AG09309 (cell line): ENCODE data around the gene PTPRM.

Source experiments
- DNase-seq: peaks from one replicate; pipeline ENCODE4 v3.0.0-alpha.2; 2010; ENCODE audit warnings: low read depth
- H3K4me3 ChIP-seq: 2 replicates; pipeline ENCODE4 v1.5.1; 2011; ENCODE audit warnings: mild to moderate bottlenecking, low read depth, low read length, moderate library complexity; ENCODE audit not compliant: control insufficient read depth
- TF ChIP-seq, protein P1 (sequence below): IDR thresholded peaks from 2 replicates; pipeline ENCODE4 v1.5.1; 2011; ENCODE audit warnings: mild to moderate bottlenecking, low read depth, low read length, inconsistent platforms; ENCODE audit not compliant: insufficient read depth, control insufficient read depth; ENCODE audit errors: missing control alignments

Gene PTPRM

GRCh38 chr18:7635948-7636347 is 68.8 kb downstream of the PTPRM start:
- no peak for DNase-seq
- TF ChIP-seq, protein P1, sequence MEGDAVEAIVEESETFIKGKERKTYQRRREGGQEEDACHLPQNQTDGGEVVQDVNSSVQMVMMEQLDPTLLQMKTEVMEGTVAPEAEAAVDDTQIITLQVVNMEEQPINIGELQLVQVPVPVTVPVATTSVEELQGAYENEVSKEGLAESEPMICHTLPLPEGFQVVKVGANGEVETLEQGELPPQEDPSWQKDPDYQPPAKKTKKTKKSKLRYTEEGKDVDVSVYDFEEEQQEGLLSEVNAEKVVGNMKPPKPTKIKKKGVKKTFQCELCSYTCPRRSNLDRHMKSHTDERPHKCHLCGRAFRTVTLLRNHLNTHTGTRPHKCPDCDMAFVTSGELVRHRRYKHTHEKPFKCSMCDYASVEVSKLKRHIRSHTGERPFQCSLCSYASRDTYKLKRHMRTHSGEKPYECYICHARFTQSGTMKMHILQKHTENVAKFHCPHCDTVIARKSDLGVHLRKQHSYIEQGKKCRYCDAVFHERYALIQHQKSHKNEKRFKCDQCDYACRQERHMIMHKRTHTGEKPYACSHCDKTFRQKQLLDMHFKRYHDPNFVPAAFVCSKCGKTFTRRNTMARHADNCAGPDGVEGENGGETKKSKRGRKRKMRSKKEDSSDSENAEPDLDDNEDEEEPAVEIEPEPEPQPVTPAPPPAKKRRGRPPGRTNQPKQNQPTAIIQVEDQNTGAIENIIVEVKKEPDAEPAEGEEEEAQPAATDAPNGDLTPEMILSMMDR = no peak
- H3K4me3 ChIP-seq = no peak overlapping the region

- no peak overlapping the region for H3K4me3 ChIP-seq
- no peak for DNase-seq
- TF ChIP-seq, protein P1 = no peak
Measured at GRCh38 chr18:7637269-7637668, 70.2 kb downstream of the PTPRM start.

GRCh38 chr18:7638321-7638720 is 71.2 kb downstream of the PTPRM start:
- no peak overlapping the region for H3K4me3 ChIP-seq
- TF ChIP-seq, protein P1 = no peak
- no peak for DNase-seq

GRCh38 chr18:7641813-7642212 is 74.7 kb downstream of the PTPRM start:
- no peak for DNase-seq
- TF ChIP-seq, protein P1 = no peak
- H3K4me3 ChIP-seq = no peak overlapping the region

DNA sequence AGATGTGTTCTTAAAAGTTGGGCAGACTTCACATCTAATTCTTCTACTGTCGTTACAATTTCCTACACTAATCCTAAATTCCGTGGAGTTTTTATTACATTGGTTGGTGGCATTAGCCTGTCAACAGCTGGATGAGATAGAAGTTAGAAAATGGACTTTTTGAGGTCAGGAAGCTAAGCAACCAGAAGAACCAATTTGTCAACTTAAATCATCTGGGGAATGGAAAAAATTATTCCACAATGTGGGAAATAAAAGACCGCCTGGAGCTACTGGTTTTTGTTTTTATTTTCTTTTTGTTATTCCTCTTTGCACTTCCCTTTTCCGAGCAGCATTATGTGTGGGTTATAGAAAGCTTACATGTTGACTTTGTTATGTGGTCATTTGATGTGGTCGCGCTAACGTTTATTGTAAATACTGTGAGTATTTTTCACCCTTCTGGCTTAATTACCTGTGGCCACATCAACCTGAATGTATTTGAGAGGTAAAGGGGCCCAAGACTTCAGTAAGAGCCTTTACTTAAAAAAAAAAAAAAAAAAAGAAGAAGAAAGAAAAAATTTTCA is 75.3 kb downstream of the PTPRM start:
- DNase-seq = no peak
- H3K4me3 ChIP-seq = no peak overlapping the region
- TF ChIP-seq, protein P1 = no peak

DNA sequence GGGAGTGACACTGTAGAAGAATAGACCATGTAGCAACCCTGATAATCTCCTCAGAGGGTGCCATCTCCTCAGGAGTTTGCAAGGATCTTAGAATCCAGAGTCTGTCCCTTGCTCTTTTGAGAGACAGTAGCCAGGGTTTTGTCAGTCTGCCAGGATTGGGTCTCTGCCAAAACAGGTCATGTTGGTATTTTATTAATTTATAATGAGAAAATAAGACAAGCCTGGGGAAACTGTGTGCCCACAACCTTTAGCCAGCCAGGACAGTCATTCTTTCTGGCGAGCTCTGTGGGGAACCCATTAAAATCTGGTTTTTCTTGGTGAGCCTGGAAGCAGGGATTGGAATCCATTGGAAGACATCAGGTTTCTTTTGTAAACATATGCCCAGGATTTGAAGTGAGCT is 78.6 kb downstream of the PTPRM start:
- H3K4me3 ChIP-seq = no peak overlapping the region
- no peak for DNase-seq
- TF ChIP-seq, protein P1 = no peak
